ENCODE results near the gene TRNAU1AP. TPM values are rescaled to one million over a fixed set of nuclear protein-coding genes. Genes with fewer than 3 reads are reported as not detected.

TRNAU1AP gene
- 10 to 100 TPM; 26.1 to 27.0 TPM for total RNA-seq
- 10 to 100 TPM; 28.2 to 34.6 (median 31.2) TPM for polyA plus RNA-seq (ENCODE audit: insufficient read length in 6 of 6)
- long read RNA-seq, donor 1, transcript TRNAU1AP-201 (9 exons, 1,799 nt): major isoform, 5 of 6 reads
- long read RNA-seq, donor 1, partial matches to known transcripts: 0 of 6 reads
- long read RNA-seq, donor 1, other reads (novel, unspliced or antisense): 0 of 6 reads
- long read RNA-seq, donor 2, partial matches to known transcripts: 0 of 4 reads
- long read RNA-seq, donor 2, other reads (novel, unspliced or antisense): 0 of 4 reads
- long read RNA-seq, donor 3, transcript TRNAU1AP-201 (9 exons, 1,799 nt): major isoform, 9 of 11 reads
- long read RNA-seq, donor 3, partial matches to known transcripts: 0 of 11 reads
- long read RNA-seq, donor 3, other reads (novel, unspliced or antisense): 0 of 11 reads
- long read RNA-seq, donor 4, transcript TRNAU1AP-201 (9 exons, 1,799 nt): major isoform, 10 of 23 reads
- long read RNA-seq, donor 4, partial matches to known transcripts: 7 of 23 reads
- long read RNA-seq, donor 4, other reads (novel, unspliced or antisense): 6 of 23 reads
- long read RNA-seq, donor 5, transcript TRNAU1AP-201 (9 exons, 1,799 nt): major isoform, 7 of 10 reads
- long read RNA-seq, donor 5, partial matches to known transcripts: 0 of 10 reads
- long read RNA-seq, donor 5, other reads (novel, unspliced or antisense): 0 of 10 reads
- long read RNA-seq, donor 6, transcript TRNAU1AP-201 (9 exons, 1,799 nt): major isoform, 7 of 7 reads
- long read RNA-seq, donor 6, partial matches to known transcripts: 0 of 7 reads
- long read RNA-seq, donor 6, other reads (novel, unspliced or antisense): 0 of 7 reads
- long read RNA-seq, donor 7, partial matches to known transcripts: 0 of 5 reads
- long read RNA-seq, donor 7, other reads (novel, unspliced or antisense): 0 of 5 reads
- long read RNA-seq, donor 8, partial matches to known transcripts: 9 of 53 reads
- long read RNA-seq, donor 8, other reads (novel, unspliced or antisense): 39 of 53 reads
- long read RNA-seq, donor 9: 0 reads
- long read RNA-seq, donor 10, transcript TRNAU1AP-201 (9 exons, 1,799 nt): major isoform, 14 of 25 reads
- long read RNA-seq, donor 10, partial matches to known transcripts: 2 of 25 reads
- long read RNA-seq, donor 10, other reads (novel, unspliced or antisense): 7 of 25 reads
- long read RNA-seq, donor 11, transcript TRNAU1AP-201 (9 exons, 1,799 nt): major isoform, 12 of 13 reads
- long read RNA-seq, donor 11, partial matches to known transcripts: 0 of 13 reads
- long read RNA-seq, donor 11, other reads (novel, unspliced or antisense): 0 of 13 reads
- long read RNA-seq, donor 12, partial matches to known transcripts: 0 of 4 reads
- long read RNA-seq, donor 12, other reads (novel, unspliced or antisense): 0 of 4 reads

DNA sequence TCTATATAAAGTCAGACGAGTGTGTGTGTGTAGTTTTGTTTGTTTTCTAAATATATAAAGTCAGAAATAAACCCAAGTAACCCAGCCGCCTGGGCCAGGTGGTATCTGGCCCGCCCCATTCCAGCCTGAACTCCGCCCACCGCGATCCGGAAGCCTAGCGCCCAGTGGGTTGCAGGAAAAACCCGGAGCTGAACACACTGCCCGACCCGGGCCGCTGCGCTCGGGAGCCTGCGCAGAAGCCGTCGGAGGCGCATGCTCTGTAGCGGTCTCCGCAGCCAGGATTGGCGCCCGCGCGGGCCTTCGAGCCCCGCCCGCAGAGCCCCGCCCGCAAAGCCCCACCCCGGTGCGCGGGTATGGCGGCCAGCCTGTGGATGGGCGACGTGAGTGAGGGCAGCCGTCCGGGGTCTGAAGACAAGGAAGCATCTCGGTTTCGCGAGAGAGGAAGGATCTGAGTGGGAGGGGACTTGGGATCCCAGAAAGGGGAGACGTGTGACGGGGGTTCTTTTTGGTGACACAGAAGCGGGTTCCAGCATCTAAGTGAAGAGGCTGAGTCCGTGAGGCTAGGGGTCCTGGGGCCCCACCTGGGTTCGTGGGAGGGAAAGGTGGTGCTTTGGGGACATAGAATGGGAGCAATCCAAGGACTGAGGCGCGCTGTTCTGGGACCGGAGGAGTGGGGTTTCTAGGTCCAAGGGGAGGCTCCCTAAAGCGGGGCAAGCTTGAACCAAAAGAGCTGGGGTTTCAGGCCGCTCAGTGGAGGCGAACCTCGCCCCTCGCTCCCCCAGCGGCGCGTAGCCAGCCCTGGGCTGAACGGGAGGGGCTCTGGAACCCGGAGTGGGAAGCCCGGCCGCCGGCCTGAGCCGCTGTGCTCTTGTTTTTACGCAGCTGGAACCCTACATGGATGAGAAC lies at the start of gene TRNAU1AP:
Gene TRNAU1AP (plus strand): TSS at position 328 of the 906 bp plus-strand sequence. CDS start 26 bp downstream, at position 354.
- ATAC-seq (peak; percentile 98), DNase-seq (peak; percentile 96 to 99 (median 98))
- Histone ChIP-seq H3K4me3 (peak within 1 kb of the TSS; percentile 85 to 92), H3K4me1 (peaks cover 7 to 23% of the 10 kb centered on the region in 2 donors), H3K27ac (peak within 1 kb of the TSS; percentile 78 to 83), H3K36me3 (peaks cover 0 to 34% of the 10 kb centered on the region in 2 donors), H3K27me3 (no peaks in the 10 kb centered on the region), H3K9me3 (no peaks in the 10 kb centered on the region)
- intact Hi-C loops (cut with DNase I): no loop called here
- TF ChIP-seq, protein P1, sequence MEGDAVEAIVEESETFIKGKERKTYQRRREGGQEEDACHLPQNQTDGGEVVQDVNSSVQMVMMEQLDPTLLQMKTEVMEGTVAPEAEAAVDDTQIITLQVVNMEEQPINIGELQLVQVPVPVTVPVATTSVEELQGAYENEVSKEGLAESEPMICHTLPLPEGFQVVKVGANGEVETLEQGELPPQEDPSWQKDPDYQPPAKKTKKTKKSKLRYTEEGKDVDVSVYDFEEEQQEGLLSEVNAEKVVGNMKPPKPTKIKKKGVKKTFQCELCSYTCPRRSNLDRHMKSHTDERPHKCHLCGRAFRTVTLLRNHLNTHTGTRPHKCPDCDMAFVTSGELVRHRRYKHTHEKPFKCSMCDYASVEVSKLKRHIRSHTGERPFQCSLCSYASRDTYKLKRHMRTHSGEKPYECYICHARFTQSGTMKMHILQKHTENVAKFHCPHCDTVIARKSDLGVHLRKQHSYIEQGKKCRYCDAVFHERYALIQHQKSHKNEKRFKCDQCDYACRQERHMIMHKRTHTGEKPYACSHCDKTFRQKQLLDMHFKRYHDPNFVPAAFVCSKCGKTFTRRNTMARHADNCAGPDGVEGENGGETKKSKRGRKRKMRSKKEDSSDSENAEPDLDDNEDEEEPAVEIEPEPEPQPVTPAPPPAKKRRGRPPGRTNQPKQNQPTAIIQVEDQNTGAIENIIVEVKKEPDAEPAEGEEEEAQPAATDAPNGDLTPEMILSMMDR (IDR thresholded peaks at IDR 0.05): no peak

DNA sequence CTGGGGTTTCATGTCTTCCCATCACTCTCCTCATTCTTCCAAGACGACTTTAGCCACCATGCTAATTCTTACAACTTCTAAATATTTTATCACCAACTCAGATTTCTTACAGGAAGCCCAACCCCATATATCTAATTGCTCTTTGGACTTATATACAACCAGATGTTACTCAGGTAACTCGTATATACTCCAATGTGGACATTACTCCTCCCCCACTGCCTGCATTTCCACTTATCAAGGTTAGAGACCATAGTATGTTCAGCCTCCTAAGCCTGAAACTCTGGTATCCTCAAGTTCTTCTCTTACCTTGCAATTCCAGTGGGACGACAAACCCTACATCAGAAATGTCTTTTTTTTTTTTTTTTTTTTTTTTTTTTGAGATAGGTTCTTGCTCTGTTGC lies 49.8 kb upstream of the TRNAU1AP start:
- DNase-seq (no peak), ATAC-seq (no peak)
- H3K36me3 ChIP-seq: peaks cover 0 to 19% of the 10 kb centered on the region in 2 donors
- no peak overlapping the region for H3K4me3 ChIP-seq
- H3K27ac ChIP-seq: no peak overlapping the region
- TF ChIP-seq, protein P1 (IDR thresholded peaks at IDR 0.05): no peak
- peaks cover 8 to 14% of the 10 kb centered on the region in 2 donors for H3K4me1 ChIP-seq
- intact Hi-C loops (cut with DNase I): no loop called here
- no peaks in the 10 kb centered on the region for H3K9me3 ChIP-seq
- no peaks in the 10 kb centered on the region for H3K27me3 ChIP-seq

DNA sequence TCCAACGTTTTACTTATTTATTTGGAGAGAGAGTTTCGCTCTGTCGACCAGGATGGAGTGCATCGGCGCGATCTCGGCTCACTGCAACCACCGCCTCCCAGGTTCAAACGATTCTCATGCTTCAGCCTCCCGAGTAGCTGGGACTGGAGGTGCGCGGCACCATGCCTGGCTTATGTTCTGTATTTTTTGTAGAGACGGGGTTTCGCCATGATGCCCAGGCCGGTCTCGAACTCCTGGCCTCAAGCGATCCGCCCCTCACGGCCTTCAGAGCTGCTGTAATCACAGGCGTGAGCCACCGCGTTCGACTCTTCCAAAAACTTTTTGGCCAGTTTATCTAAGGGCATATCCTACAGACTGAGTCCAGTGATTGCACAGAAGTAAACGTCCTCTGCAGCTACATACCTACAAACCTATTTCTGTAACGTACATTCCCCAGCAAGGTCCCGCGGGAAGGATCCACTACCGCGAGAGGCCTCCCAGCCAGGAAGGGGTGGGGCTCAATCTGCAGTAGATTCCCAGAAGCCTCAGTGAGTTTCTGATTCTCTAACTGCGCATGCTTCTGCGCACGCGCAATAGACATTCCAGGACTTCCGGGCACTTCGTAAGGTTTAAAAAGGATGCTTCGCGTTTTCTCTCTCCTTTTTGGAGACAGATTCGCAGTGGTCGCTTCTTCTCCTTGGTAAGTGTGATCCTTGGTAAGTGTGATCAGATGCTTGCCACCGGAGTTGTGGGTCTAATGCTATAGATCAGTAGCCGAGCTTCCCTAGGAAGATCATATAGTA lies 47.3 kb upstream of the TRNAU1AP start, which contains the start of gene RCC1:
Gene RCC1 (plus strand): TSS at position 638 of the 782 bp plus-strand sequence. CDS start 23,824 bp downstream, outside the sequence.
- H3K36me3 ChIP-seq: peaks cover 0 to 40% of the 10 kb centered on the region in 2 donors
- intact Hi-C loops (cut with DNase I): no loop called here
- ATAC-seq (peak; percentile 89), DNase-seq (peak; percentile 95 to 99 (median 98))
- peak within 1 kb of the TSS; percentile 83 to 92 for H3K27ac ChIP-seq
- no peaks in the 10 kb centered on the region for H3K27me3 ChIP-seq
- peak within 1 kb of the TSS; percentile 61 to 79 for H3K4me3 ChIP-seq
- H3K9me3 ChIP-seq: no peaks in the 10 kb centered on the region
- H3K4me1 ChIP-seq: peaks cover 27 to 38% of the 10 kb centered on the region in 2 donors
- TF ChIP-seq, protein P1 (IDR thresholded peaks at IDR 0.05): no peak

All from left lung (tissue), 14 donors.